ENCODE data around the gene GPR141.
"Not testable (repeated sequence)": the region's sequence is repeated elsewhere in the genome, so short reads cannot be mapped to it uniquely, and the experiment has no call there.

The GPR141 gene

DNA sequence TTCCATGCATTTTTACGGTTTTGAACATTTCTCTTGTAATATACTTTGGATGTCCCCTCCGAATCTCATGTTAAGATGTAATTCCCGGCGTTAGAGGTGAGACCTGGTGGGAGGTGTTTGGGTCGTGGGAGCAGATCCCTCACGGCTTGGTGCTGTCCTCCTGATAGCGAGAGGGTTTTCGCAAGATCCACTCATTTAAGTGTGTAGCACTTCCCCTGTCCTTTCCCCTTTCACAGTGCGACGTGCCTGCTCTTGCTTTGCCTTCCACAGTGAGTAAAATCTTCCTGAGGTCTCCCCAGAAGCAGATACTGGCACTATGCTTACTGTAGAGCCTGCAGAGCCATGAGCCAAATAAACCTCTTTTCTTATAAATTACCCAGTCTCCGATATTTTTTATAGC is 6.6 kb downstream of the GPR141 start:
- DNase-seq = no peak

DNA sequence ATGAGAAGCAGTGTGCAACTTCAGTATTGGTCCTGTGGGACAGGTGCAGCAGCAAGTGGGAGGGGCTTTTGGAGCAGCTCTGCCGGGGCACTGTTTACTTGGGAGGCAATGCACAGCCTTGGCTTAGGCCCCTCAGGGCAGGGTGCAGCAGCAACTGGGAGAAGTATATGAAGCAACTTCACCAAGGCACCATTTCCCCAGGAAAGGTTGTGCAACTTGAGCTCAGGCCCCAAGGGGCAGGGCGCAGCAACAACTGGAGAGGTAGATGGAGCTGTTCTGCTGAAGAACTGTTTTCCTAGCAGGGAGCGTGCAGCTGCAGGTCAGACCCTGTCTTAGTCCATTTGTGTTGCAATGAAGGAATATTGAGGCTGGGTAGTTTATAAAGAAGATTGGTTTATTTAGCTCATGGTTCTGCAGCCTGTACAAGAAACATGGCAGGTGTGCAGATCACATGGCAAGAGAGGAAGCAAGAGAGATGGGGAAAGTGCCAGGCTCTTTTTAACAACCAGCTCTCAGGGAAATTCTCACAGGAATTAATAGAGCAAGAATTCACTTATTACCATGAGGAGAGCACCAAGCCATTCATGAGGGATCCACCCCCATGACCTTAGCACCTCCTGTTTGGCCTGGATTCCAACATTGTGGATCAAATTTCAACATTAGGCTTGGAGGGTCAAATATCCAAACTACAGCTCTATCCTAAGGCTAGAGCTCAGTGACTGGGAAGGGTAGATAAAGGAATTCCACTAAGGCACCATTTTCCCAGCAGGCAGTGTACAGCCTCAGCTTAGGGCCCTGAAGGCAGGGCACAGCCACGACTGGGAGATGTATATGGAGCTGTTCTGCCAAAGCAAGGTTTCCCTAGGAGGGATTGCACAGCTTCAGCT is 10.9 kb downstream of the GPR141 start:
- no peak for DNase-seq

DNA sequence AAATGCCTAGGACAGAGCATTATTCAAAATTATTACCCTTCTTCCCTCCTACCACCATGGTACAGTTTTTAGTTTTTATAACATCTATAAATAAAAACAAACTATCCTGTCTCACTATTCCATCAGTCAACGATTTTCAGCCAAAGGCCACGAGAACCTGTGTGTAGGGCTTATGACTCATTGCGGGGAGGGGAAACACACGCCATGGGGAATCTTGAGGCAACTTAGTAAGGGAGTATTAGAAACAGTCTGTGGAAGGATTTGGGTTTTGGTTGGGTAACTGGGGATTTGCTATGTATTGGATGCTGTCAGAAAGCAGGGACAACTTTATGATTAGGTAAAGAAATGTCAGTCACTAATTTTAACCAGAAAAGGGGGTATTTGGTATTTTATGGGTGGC is 14.7 kb downstream of the GPR141 start:
- DNase-seq = no peak

- DNase-seq = no peak
These were observed 15.2 kb downstream of the GPR141 start for GRCh38 chr7:37698782-37699181.

- no peak for DNase-seq
These were observed 18.2 kb downstream of the GPR141 start for GRCh38 chr7:37701769-37702168.

DNA sequence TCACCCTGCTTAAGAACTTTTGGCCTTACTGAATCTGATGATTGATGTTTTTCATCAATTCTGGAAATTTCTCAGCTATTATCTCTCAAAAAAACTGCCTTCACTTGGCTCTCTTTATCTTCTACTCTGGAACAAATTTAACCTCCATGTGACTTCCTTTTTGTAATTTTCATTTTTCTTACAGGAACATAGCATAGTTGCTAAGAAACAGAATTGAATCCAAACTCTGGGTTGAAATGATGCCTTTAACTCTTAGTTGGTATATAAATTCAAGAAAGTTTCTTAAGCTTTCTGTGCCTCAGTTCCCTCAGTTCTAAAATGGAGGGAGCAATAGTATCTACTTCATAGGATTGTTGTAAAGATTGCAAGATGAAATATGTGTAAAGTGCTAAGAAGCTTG is 19.8 kb downstream of the GPR141 start:
- DNase-seq = no peak

DNA sequence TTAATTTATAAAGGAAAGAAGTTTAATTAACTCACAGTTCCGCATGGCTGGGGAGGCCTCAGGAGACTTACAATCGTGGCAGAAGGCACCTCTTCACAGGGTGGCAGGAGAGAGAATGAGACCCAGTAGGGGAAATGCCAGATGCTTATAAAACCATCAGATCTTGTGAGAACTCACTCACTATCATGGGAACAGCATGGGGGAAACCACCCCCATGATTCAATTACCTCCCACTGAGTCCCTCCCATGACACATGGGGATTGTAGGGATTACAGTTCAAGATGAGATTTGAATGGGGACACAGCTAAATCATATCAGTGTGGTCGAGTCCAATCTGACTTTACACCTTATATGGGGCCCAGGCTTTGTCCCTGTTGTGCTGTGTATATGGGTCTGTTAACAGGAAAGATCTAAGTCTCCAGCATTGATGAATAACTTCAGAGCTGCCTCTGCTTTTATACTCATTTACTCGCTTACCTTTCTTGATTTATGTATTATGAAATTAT is 20.8 kb downstream of the GPR141 start:
- DNase-seq = not testable (repeated sequence)

GRCh38 chr7:37705976-37706375 is 22.4 kb downstream of the GPR141 start:
- no peak for DNase-seq

DNA sequence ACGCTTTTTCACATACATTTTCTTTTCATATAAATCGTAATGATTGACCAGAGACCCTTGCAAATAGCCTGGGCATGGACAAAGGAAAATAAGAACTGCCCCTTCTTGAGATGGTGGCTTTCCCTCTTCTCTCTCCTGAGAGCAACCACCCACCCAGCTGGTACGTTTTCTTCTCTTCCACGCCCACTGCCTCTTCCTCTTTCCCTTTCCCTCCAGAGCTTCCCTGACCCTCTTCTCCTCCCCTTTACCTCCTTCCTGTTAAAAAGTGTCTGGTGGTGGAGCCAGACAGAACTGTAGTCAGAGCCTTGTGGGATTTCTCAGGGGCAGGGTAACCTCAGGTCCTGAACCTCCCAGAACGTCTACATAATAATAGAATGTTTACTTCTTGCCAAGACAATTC is 23.2 kb downstream of the GPR141 start:
- no peak for DNase-seq

DNA sequence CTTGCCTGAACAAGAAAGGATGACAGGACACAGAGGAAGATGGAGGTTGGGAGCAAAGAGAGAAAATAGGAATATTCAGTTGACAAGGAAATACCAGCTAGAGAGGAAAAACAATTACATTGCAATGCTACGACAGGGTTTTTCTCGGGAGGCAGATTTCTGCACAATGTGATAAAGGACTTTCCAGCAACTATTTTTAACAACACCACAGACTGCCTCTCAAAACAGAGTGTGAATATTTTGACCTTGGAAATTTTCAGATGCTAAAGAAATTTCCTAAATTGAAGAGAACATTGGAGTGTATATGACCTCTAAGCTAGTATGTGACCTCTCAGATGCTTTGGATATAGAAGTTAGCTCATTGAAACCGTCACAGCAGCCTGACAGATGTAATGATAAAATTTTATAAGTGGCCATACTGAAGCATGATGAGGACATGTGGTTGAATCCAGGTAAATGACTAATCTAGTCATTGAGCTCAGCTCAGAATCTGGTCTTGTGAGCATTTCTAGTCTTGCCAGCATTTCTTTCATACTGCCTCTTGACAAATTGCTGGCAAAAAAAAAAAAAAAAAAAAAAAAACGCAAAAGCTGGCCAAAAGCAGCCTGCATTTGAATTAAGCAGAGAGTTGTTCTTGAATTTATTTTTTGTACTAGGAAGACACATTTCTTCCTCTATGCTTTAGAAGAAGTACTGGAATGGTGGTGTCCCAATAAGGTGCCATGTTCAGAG is 24.4 kb downstream of the GPR141 start:
- no peak for DNase-seq

- DNase-seq = no peak
These were observed 26.3 kb downstream of the GPR141 start for GRCh38 chr7:37709631-37710509.

DNA sequence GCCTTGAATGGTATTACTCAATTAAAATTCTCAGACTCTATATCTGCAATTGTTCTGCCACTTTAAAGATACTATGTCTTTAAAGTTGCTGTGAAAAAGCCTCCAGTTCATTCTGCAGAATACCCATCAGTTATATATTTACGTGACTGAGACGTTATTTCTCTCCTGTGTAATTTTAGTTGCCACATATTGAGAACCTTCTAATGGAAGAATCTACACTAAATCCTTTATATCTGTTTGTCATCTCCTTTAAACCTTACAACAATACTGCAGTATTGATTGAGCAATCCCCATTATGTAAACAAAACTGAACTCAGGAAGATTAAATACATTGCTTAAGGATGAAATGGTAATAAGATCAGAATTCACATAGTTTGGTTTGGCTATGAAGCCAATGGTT is 30.0 kb downstream of the GPR141 start:
- DNase-seq = no peak

DNA sequence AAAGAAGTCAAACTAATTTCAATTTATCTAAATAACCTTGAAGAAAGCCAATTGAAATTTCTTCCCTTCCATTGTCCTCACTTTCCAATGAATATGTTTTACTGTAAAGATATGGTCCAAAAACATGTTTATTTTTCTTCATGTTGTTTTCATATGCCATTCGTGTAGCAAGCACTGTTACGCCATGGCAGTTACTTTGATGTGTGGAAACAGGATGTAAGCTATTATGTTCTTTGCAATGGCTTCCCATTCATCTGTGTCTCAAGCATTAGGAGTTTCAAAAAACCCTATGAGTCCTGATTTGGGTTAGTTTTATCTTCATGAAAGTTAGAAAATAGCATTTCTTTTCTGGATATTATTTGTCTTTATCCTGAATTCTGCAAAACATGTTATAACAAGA is 31.0 kb downstream of the GPR141 start:
- DNase-seq = no peak

- DNase-seq = no peak
These were observed 35.0 kb downstream of the GPR141 start for GRCh38 chr7:37718585-37718984.

GRCh38 chr7:37719077-37719476 is 35.5 kb downstream of the GPR141 start:
- no peak for DNase-seq

- no peak for DNase-seq
These were observed 41.2 kb downstream of the GPR141 start for GRCh38 chr7:37724732-37725131.

DNA sequence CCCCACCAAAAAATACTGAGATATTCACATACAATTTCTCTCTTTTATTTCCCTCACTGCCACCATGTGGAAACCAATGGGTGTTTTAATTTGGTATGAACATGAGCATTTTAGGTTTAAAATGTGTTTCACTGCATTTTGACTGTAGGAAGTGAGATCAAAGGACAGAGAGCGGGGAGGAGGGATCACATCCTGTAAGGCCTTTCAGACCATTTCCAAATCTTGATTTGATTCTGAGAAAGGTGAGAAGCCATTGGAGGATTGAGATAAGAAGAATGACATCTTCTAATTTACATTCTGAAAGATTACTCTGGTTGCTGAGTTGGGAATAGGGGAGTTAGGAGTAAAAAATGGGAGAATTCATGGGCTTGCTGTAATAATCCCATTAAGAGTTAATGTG is 42.5 kb downstream of the GPR141 start:
- no peak for DNase-seq

GRCh38 chr7:37728747-37729146 is 45.2 kb downstream of the GPR141 start:
- DNase-seq = no peak

DNA sequence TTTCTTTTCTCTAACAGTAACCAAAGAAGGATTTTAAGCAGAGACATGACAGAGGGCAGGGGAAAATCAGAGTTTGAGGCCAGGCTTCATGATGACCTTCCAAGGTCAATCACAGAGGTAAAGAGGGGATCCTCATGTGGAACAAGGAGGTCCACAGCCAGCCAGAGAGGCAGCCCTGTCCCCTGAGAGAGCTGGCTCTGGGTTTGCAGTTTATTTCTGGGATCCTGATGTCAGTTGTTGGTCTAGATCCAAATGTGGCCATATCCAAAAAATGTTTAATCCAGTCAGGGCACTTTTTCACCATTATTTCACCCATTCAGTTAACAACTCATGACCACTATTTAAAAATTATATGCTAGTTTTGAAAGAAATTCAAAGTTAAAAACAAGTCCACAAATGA is 45.6 kb downstream of the GPR141 start:
- no peak for DNase-seq

DNA sequence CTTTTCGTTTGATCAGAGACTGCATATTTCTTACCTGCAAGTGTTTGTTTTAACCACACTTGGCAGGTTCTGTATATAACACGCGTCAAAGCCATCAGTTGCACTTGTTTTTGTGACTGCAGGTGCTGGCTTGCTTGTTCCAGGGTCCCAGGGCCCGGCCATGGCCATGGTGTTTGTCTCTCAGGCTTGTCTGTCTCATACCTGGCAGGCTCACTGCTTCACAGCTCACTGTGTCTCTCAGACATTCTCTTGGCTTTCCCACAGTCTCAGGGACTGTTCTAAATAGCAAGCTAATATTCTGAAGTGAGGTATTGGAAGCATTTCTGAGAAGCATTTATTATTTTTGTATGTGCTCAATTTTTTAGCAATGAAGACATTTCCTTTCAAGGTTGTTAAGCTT is 46.9 kb downstream of the GPR141 start:
- DNase-seq = no peak

GRCh38 chr7:37732253-37732652 is 48.7 kb downstream of the GPR141 start:
- DNase-seq = no peak

- no peak for DNase-seq
These were observed 49.3 kb downstream of the GPR141 start for GRCh38 chr7:37732888-37733287.

DNA sequence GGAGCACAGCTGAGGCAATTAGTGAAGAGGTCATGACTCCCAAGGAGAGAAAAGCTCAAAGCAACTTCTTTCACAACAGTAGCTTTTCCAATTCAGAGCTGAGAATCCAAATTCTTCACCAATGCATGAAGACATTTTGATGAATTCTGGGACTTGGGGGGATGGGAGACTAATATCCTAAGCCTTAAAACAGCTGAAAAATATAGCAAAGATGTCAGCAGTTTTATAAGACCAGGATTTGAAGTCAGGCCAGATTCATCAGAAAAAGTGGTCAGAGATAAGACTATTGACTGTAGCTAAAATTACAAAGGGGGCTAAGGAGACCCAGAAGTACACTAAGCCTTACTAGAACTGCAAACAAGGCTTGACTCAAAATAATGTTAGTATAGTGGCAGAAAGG is 51.6 kb downstream of the GPR141 start:
- no peak for DNase-seq
